Astrocyte of the spinal cord (primary cell): Measurements from ENCODE around the gene DOCK4.

Source experiments
- DNase-seq: peaks from one replicate; pipeline ENCODE4 v3.0.0; 2011; ENCODE audit warnings: low read depth, low spot score
- H3K4me3 ChIP-seq: 2 replicates; pipeline ENCODE4 v1.5.1; 2011; ENCODE audit warnings: low read depth, mild to moderate bottlenecking, low read length, moderate library complexity
- in situ Hi-C: cut with HindIII; loops from 2 replicates; pipeline ENCODE4 v1.10.0; 2017; ENCODE audit warnings: low sequenced_read_pairs
- TF ChIP-seq, protein P1 (sequence below): IDR thresholded peaks from 2 replicates; pipeline ENCODE4 v1.5.1; 2012; ENCODE audit warnings: low read depth, mild to moderate bottlenecking, low read length, inconsistent platforms

The DOCK4 gene

DNA sequence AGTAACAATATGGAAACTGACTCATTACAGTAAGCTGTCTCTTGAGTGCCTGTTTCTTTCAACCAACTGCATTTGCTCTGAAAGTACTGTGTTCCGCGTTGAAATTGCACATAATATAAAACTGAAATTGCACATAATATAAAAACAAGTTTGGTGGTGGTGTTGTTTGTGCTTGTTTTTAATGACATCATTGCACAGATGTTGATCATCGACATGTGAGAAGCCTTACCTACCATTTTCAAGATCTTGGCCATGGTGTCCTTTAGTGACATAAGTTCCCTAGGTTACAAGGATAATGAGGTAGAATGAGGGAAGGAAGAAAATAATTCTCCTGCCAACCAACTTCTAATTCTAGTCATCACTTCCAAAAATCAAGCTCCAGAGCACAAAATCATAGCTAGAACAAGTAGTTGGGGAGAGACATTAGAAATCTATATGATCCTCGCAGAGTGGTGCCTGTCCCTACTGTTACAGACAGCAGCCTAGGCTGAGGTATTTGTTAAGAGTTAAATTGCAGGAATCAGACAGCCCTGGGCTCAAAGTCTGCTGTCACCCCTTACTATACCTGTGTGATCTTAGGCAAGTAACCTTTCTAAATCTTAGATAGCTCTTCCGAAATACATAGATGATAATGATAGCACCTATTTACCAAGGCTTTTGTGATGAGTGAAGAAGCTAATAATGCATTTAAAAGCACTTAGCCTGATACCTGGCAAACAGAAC lies 29.3 kb downstream of the DOCK4 start:
- in situ Hi-C loops: no loop called here
- no peak for DNase-seq
- TF ChIP-seq, protein P1, sequence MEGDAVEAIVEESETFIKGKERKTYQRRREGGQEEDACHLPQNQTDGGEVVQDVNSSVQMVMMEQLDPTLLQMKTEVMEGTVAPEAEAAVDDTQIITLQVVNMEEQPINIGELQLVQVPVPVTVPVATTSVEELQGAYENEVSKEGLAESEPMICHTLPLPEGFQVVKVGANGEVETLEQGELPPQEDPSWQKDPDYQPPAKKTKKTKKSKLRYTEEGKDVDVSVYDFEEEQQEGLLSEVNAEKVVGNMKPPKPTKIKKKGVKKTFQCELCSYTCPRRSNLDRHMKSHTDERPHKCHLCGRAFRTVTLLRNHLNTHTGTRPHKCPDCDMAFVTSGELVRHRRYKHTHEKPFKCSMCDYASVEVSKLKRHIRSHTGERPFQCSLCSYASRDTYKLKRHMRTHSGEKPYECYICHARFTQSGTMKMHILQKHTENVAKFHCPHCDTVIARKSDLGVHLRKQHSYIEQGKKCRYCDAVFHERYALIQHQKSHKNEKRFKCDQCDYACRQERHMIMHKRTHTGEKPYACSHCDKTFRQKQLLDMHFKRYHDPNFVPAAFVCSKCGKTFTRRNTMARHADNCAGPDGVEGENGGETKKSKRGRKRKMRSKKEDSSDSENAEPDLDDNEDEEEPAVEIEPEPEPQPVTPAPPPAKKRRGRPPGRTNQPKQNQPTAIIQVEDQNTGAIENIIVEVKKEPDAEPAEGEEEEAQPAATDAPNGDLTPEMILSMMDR: no peak
- H3K4me3 ChIP-seq: no peak overlapping the region

DNA sequence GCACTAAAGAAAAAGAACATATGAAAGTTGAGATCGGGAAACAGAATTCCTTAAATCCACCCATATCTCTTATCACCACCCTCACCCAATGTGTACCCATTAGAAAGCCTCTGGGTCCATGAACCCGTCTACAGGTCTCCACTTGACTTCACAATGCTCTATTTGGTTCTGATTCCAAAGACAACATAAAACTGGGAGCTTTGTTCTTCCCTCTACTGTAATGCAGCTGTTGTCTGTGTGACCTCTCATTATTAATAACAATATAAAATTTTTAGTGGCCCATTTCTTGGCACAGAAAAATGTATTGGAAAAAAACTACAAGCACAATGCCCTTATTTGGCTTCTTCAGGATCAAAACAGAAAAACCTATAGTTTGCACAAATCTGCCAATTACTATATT lies 30.0 kb downstream of the DOCK4 start:
- TF ChIP-seq, protein P1: no peak
- no peak overlapping the region for H3K4me3 ChIP-seq
- DNase-seq: no peak
- in situ Hi-C loops: no loop called here

DNA sequence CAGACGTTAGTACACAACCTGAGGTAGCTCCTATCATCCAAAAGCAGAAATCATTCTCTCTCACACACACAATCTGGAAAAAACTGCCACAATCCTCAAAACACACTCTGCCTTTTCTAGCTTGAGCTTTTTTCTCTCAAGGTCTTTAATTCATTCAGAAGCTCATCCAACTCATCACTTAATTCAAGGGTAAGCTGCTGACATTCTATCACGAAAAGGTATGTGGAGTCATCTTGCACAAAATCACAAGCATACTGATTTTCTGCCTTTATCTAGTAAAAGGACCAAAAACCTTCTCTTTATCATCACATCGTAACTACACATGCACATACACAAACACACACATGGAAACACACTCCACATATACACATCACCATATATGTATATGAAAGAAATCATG lies 32.0 kb downstream of the DOCK4 start:
- no peak overlapping the region for H3K4me3 ChIP-seq
- in situ Hi-C loops: no loop called here
- TF ChIP-seq, protein P1: no peak
- no peak for DNase-seq

GRCh38 chr7:112173568-112173905 lies 32.7 kb downstream of the DOCK4 start:
- H3K4me3 ChIP-seq: no peak overlapping the region
- no peak for DNase-seq
- TF ChIP-seq, protein P1: no peak
- in situ Hi-C loops: no loop called here

- DNase-seq: no peak
- in situ Hi-C loops: no loop called here
- H3K4me3 ChIP-seq: no peak overlapping the region
- TF ChIP-seq, protein P1: no peak
Measured at GRCh38 chr7:112172870-112173567, 33.2 kb downstream of the DOCK4 start.

- no peak overlapping the region for H3K4me3 ChIP-seq
- DNase-seq: no peak
- TF ChIP-seq, protein P1: no peak
- in situ Hi-C loops: no loop called here
Measured at GRCh38 chr7:112171673-112172072, 34.5 kb downstream of the DOCK4 start.
